NCI-H226 (cell line): Measurements from ENCODE around the gene UTS2R.
"Not testable (repeated sequence)": the region's sequence is repeated elsewhere in the genome, so short reads cannot be mapped to it uniquely, and the experiment has no call there.

Source experiments
- DNase-seq: peaks from one replicate; pipeline ENCODE4 v3.0.0-alpha.2; 2015

UTS2R gene

DNA sequence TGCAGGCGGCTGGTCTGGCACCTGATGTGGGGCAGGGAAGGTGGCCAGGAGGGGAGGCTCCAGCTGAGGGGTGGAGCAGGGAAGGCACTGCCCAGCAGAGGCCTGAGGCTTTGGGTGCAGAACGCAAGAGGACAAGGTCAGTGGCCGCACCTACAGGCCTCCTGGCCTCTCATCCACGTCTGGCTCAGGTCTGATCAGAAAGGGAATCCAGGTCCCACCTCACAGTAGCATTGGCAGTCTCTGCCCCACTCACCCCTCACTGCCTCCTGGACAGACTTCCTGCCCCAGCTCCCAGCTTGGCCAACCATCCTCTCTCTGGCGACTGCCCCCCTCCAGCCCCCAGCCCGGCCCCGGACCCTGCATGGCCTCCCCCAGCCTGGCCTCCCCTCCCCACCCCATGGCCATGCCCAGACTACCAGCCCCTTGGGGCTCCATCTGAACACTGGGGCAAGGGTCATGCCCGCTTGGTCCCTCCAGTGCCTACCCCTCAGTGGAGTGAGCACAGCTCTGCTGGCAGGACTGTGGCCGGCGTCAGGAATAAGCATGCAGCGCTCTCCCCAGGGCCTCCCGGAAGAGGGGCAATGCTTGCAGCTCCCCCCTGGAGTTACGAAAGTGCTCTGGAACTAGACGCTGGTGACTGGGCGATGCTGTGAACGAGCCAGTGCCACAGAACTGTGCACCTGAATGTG is 4.6 kb downstream of the UTS2R start:
- DNase-seq, result no peak

DNA sequence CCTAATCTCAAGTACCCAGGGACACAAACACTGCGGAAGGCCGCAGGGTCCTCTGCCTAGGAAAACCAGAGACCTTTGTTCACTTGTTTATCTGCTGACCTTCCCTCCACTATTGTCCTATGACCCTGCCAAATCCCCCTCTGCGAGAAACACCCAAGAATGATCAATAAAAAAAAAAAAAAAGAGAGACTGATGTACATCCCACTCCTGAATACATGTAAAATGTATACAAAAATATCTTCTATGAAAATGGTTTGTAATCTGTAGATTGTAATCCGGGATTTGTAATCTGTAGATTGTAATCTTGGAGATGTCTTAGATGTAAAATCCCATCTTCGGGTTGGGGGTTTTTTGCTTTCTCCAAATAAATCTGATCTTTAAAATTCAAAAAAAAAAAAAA is 5.7 kb downstream of the UTS2R start:
- not testable (repeated sequence) for DNase-seq

DNA sequence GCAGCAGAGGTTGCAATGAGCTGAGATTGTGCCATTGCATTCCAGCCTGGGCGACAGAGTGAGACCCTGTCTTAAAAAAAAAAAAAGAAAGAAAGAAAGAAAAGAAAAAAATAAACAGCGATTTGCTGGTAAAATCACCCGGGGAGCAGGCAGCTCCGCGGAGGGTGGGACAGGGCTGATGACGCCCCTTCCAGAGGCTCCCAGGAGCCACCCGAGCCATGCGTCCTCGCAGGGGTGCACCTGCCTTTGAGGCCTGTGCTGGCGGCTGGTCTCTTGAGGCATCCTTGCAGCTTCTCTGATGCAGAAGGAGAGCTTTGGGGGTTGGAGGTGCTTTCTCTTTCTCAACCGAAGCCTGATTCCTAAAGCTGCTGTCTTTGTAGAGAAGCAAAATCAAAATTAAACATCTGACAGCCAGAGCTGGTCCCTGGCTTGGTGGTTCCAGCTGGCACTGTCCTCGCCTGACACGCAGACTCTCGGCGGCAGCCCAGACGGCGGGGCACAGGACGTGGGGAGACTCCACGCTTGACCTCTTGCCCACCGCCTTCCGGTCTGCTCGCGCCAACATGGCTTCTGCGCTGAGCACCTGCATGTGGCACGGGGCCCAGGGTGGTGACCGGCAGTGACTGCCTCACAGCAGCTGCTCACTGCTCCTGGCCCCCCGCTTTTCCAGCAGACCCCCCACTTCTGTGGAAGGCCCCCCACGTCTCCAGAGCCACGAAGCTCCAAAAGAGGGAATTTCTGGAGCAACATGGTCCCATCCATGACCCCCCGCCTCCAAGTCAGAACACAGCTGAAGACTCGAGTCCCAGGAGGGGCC is 6.6 kb downstream of the UTS2R start:
- no peak for DNase-seq

DNA sequence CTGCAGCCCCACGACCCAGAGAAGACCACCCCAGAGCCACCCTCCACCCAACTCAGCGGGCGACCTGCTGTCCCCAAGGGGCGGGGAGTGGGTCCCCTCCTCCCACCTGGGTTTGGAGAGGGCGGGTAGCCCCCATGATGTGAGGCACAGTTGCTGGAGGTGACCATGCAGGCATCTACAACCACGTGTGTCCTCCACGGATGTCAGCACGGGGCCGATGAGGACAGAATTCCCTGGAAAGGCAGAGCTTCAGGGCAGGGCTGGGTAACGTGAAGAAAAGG is 7.1 kb downstream of the UTS2R start:
- no peak for DNase-seq

DNA sequence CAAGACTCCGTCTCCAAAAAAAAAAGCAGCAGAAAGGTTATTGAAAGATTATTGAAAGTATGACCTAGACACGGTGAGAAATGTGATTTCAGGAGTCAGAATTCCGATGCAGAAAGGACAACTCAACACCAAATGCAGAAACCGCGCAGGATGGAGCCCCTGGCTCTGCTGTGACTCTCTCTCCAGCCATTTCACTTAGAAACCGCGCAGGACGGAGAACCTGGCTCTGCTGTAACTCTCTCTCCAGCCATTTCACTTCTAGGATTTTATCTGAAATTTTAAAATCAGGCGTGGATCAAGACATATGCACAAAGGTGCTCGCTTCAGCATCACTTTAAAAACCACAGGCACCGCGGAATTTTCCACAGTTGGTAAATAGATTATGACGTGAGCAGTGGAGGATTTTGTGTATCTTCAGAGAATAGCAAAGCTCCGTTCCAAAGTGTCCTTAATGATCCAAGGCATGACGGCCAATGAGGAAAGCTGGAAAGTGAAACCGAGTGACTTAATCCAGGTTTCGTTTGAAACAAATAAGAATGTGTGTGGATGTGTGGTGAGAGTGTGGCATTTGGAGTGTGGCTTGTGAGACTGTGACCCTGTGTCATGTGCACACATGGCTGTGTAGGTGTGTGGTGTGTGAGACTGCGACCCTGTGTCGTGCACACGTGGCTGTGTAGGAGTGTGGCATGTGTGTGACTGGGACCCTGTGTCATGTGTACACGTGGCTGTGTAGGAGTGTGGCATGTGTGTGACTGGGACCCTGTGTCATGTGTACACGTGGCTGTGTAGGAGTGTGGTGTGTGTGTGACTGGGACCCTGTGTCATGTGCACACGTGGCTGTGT is 9.5 kb downstream of the UTS2R start:
- DNase-seq, result no peak

DNA sequence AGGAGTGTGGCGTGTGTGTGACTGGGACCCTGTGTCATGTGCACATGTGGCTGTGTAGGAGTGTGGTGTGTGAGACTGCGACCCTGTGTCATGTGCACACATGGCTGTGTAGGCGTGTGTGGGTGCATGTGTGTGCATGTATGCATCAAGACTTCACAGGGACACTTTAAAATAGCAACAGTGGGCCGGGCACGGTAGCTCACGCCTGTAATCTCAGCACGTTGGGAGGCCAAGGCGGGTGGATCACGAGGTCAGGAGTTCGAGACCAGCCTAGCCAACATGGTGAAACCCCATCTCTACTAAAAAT is 10.1 kb downstream of the UTS2R start:
- DNase-seq, result not testable (repeated sequence)

DNA sequence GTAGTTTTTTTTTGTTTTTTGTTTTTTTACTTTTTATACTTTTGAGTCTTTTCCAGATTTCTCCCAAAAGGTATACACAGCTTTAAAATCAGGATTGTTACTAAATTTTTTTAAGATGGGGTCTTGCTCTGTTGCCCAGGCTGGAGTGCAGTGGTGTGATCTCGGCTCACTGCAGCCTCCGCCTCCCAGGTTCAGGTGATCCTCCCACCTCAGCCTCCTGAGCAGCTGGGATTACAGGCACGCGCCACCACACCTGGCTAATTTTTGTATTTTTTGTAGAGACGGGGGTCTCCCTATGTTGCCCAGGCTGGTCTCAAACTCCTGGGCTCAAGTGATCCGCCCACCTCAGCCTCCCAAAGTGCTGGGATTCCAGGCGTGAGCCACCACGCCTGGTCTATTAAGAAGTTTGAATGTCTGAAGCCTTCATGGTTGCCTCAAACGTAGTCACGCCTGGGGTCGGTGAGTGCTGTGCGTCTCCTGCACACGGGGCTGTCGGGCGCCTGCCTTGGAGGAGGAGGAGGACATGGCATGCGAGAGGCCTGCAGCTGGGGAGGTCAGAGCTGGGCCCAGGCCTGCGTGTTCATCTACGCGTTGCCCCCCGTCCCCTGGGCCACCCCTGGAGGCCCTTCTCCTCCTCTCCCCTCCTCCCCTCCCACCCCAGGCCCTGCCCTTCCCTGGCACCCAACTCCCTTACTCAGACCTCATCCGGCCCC is 10.8 kb downstream of the UTS2R start:
- DNase-seq, result not testable (repeated sequence)

DNA sequence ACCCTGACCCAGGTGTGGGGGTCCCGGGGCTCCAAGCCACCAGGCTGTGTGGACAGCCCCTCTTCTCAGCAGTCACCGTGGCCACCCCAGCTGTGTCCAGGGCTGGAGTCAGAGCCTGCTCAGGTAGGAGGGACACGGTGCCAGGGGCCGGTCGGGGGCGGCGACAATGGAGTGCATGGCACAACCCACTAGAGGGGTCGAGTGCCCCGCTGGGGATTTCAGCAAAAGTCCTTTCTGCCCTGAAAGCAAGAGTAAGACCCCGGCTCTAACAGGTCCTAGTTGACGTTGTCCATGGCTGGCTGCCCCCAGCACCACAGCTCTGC is 11.3 kb downstream of the UTS2R start:
- no peak for DNase-seq

DNA sequence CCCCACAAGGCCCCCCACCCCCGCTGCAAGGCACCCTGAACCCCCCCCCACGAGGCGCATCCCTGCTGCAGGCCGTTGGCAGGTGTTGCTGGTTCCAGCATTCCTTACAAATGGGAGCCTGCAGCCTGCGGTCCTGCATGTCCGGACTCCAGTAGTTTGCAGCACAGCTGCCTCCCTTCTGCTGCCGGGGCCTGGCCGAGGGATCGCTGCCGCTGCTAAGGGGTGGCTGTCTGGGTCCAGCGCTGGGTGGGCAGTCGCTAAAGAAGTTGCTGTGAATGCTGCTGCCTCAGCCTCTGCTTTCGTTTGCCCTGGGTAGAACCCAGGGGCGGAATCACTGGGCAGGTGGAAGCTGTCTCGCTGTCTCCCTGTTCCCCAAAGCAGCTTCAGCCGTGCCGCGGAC is 11.8 kb downstream of the UTS2R start:
- no peak for DNase-seq

DNA sequence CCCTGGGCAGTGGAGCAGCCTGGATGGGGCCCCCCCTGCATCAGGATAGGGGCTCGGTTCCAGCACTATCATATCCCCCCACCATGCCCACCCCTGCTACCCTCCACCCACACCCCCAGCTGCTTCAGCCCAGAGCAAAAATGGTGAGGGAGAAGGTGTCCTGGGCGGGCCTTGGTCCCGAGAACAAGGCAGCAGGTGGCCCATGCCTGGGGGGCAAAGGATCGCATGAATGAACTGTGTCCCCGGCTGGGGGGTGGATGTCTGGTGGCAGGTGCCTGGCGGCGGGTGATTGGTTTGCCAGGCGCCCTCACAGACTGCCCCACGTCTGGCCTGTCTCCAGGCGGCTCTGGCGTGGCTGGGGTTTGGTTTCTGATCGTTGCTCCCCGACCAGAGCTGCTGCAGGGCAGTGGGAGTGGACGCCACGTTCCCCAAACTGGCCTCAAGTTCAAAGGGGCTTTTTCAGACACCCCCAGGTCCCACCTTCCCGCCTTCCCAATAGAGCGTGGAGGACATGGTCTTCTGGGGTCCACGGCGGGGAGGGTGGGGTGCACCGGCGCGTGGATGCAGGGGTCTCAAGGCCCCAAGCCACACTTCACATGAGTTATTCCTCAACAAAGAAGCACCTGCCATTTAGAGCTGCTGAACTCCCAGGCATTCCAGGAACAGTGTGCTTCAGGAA is 12.6 kb downstream of the UTS2R start:
- DNase-seq, result no peak

DNA sequence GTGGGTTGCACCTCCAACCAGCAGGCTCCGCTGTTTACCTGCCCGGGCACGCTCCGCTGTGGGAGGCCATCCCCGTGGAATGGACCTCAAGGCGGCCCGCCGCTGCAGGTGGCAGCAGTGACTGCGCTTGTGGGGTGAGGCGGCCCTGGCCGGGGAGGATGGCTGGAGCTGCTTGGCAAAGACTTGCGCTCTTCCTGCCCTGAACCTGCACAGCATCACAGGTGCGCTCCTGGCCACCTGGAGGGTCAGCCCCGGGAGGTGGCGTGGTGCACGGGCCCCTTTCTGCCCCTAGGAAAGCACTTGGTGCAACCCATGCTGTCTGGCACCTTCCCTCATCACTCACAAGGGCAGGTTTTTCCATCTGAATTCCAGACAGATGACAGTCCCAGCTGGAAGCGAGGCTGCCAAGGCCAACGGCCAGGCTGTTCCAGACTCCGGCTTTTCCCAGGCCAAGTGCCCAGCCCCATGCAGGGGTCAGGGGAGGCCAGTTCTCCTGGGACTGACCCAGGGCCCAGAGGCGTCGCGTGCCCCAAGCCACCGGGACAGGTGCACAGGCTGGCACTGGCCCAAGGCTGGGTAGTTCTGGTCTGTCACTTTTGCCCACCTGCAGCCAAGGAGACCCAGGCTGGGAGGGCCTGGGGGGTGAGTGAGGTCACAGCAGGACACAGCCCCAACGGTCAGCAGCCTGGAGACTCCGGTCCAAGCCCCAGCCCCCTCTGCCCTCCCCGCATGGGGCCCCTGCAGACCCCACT is 13.3 kb downstream of the UTS2R start:
- DNase-seq, result peak; percentile 51

DNA sequence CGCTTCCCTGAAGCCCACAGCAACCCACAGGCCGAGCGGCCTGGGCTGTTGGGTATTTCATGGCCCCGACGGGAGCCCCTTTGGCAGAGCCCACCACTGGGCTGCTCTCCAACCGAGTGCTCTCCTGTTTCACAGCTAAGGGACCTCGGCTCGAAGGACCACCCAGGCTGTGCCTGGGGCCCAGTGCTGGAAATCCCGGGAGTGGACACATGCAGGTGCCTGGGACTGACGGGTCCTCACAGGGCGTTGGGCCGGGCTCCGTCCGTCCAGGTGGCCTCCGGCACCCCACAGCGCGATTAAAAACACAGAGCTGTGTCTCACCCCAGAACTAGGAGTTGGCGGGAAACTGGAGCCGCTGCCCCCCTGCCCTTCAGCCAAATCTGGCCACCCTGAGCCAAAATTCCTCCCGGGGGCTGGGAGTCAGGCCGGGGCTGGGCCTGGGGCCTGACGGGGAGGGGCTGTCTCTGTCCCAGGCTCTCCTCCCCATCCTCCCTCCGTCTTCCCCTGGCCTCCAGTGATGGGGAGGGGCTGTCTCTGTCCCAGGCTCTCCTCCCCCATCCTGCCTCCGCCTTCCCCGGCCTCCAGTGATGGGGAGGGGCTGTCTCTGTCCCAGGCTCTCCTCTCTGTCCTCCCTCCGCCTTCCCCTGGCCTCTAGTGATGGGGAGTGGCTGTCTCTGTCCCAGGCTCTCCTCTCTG is 14.1 kb downstream of the UTS2R start:
- DNase-seq, result no peak

DNA sequence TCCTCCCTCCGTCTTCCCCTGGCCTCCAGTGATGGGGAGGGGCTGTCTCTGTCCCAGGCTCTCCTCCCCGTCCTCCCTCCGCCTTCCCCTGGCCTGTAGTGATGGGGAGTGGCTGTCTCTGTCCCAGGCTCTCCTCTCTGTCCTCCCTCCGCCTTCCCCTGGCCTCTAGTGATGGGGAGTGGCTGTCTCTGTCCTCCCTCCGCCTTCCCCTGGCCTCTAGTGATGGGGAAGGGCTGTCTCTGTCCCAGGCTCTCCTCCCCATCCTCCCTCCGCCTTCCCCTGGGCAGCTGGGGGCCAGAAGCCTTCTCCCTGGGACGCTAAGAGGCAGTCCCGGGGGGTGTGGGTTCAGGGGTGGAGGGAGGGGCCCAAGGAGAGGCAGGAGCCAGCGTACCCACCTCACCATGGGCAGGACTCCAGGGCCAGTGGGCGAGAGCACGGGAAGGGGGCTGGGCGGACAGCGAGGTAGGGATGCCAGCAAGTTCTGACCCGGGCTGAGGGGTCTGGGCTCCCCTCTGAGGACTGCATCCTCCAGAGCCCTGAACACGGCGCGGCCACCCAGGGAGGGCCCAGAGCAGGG is 14.8 kb downstream of the UTS2R start:
- no peak for DNase-seq

DNA sequence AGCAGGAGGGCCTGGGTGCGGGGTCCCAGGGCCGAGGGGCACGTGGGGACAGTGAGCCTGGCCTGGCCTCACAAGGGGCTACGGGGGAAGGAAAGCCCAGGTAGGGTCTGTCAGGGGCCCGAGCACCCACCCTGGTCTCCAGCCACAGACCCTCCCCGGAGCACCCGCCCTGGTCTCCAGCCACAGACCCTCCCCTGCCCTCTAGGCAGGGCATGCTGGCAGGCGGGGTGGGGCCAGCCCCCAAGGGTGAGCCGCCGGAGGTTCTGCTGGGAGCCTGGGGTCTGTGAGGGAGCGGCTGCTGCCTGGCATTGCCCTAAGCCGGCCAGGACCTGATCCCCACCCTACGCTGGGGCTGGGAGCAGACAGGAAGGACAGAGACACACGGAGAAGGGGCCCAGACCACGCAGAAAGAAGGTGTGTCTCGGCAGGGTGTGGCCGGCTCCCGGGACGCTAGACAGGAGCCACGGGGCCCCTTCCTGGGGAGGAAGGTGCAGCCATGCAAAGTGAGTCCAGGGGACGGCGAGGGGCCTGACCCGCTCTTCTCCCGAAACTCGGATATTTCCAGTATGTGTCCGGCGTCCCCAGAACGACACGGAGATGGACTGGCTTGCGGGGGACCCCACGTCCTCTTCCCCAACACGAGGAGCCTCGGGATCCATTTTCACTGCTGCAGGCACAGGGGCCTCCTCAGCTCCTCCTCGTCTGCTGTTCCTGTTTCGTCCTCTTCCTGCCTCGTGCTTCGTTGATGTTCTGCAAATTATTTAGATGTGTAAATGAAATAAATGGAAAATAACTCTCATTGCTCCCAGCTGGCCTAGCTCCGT is 15.5 kb downstream of the UTS2R start:
- no peak for DNase-seq

DNA sequence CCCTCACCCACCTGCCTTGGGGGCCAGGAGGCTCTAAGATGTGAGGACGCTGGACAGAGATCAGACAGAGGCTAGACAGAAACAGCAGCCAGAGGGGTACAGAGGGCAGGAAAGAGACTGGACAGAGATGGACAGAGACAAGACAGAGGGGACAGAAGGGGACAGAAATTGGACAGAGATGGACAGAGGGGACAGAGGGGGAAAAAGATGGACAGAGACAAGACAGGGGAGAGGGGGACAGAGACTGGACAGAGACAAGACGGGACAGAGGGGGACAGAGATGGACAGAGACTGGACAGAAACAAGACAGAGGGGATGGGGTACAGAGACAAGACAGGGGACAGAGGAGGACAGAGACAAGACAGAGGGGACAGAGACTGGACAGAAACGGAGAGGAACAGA is 16.1 kb downstream of the UTS2R start:
- no peak for DNase-seq

DNA sequence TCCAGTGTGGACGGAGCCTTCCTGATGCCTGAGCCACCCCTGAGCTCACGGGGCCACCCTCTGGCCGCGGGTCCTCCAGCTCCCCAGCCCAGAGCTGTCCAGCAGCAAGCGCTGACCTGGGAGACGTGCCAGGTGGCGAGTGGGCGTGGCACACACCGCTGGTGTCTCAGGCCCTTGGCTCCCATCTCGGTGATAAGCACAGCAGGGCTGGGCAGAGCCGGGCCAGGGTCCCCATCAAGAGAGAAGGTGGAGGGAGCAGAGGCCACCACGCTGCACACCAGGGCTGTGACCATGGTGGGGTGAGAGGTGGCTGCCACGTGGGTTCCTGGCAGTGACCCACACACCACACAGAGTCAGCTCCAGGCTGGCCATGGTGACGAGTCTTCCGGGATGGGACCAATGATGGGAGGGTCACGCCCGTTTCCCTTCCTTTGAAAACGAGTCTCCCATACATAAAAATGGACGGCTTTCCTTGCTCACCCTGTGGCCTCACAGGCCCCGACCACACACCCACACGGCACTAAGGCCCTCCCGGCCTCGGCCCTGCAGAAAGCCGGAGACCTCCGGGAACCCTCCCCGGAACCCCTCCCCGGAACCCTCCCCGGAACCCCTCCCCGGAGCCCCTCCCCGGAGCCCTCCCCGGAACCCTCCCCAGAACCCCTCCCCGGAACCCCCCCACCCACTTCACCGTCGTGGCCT is 16.8 kb downstream of the UTS2R start:
- DNase-seq, result peak; percentile 31

DNA sequence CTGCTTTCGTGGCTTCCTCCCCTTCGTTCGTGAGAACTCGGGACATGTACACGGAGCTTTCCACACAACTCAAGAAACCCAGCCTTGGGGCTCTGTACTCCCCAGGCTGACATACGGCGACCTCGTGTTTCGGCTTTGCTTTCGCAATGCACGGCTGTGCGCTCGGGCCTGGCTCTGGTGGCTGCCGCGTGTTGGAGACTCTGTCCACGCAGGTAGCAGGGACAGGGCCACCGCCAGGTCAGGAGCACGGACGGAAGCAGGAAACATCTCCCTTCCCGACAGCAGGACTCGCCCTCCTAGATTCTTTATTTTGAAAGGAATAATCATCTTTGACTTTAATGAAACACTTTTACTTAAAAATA is 17.3 kb downstream of the UTS2R start:
- no peak for DNase-seq

DNA sequence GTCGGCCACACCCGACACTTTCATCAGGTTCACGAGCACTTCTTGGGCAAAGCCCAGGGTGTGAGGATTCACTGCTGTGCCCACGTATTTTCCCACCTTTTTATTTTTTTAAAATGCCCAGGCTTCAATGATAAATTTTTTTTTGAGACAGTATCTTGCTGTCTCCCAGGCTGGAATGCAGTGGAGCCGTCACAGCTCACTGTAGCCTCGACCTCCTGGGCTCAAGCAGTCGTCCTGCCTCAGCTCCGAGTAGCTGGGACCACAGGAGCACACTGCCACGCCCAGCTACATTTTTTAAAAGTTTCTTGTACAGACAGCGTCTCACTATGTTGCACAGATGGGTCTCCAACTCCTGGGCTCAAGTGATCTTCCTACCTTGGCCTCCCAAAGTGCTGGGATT is 17.8 kb downstream of the UTS2R start:
- DNase-seq, result no peak

DNA sequence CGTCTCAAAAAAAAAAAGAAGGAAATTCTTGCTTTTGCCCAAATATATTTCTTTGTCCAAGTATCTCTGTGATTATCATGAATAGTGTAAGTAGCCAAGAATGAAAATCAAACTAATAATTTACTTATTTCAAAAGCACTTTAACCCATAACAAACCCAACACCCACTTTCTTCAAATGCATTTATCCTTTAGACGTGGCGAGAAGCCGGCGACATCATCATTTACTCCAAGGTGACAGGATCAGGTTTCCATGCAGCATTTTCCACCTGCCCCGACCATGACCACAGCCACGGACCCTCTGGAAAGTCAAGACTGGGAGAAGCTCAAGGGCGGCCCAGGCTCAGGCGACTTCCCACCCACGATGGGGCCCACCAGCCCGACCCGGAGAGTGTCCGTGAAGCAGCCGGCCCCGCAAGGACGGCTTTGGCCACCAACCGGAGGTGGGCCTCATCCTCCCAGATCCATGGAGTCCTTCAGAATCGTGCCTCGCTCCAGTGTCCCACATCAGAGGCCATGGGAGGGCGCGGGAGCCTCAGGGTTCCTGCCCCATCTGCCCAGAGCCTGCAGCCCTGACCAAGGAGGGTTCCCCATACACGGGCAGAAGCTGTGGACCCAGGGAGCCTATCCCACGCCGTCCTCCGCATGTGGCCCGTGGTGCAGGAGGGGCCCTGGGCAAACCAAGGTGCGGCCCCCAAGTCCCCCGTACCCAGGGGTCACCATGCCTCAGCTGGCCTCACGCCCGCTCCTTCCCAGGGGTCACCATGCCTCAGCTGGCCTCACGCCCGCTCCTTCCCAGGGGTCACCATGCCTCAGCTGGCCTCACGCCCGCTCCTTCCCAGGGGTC is 18.7 kb downstream of the UTS2R start:
- no peak for DNase-seq
